Astrocyte (in vitro differentiated cells and primary cell): ENCODE results near the gene GPHN. TPM values are rescaled to one million over a fixed set of nuclear protein-coding genes. Genes with fewer than 3 reads are reported as not detected.

Experiments used
- DNase-seq: peaks from one replicate; pipeline ENCODE4 v3.0.0-alpha.2; 2010; ENCODE audit warnings: low read depth
- FAIRE-seq: peaks from 2 replicates; lab custom pipeline; 2011; peaks lifted over from hg19 to GRCh38; lab: Jason Lieb, UNC
- H2AFZ ChIP-seq: 2 replicates; pipeline ENCODE4 v1.6.0; 2012; ENCODE audit warnings: low read depth, low read length, inconsistent platforms
- H3K27ac ChIP-seq: 2 replicates; pipeline ENCODE4 v1.5.1; 2011; ENCODE audit warnings: low read depth, low read length, inconsistent platforms
- H3K27me3 ChIP-seq: 2 replicates; pipeline ENCODE4 v1.6.0; 2011; ENCODE audit warnings: low read length, inconsistent platforms; ENCODE audit not compliant: insufficient read depth
- H3K36me3 ChIP-seq: 2 replicates; pipeline ENCODE4 v1.5.1; 2011; ENCODE audit warnings: low read length, inconsistent platforms; ENCODE audit not compliant: insufficient read depth
- H3K4me1 ChIP-seq: 2 replicates; pipeline ENCODE4 v1.5.1; 2011; ENCODE audit warnings: low read length, inconsistent platforms; ENCODE audit not compliant: insufficient read depth
- H3K4me2 ChIP-seq: 2 replicates; pipeline ENCODE4 v1.6.0; 2012; ENCODE audit warnings: low read length, inconsistent platforms
- H3K4me3 ChIP-seq: 2 replicates; pipeline ENCODE4 v1.5.1; 2011; ENCODE audit warnings: low read depth, mild to moderate bottlenecking, low read length, inconsistent platforms; ENCODE audit not compliant: insufficient read depth
- H3K79me2 ChIP-seq: 2 replicates; pipeline ENCODE4 v1.6.0; 2012; ENCODE audit warnings: mild to moderate bottlenecking, low read length, inconsistent platforms; ENCODE audit not compliant: insufficient read depth
- H3K9ac ChIP-seq: 2 replicates; pipeline ENCODE4 v1.6.0; 2012; ENCODE audit warnings: mild to moderate bottlenecking, low read length, inconsistent platforms
- H3K9me3 ChIP-seq: 2 replicates; pipeline ENCODE4 v1.5.1; 2012; ENCODE audit warnings: low read depth, mild to moderate bottlenecking, low read length, inconsistent platforms; ENCODE audit not compliant: insufficient read depth
- H4K20me1 ChIP-seq: 2 replicates; pipeline ENCODE4 v1.6.0; 2012; ENCODE audit warnings: low read length, inconsistent platforms; ENCODE audit not compliant: insufficient read depth
- H3K27ac Mint-ChIP-seq: one replicate; pipeline ENCODE4 v1.8.0; 2021; ENCODE audit warnings: mild to moderate bottlenecking, mixed read lengths; ENCODE audit not compliant: unreplicated experiment
- H3K27me3 Mint-ChIP-seq: one replicate; pipeline ENCODE4 v1.8.0; 2021; ENCODE audit warnings: low read depth, mixed read lengths; ENCODE audit not compliant: unreplicated experiment
- H3K36me3 Mint-ChIP-seq: one replicate; pipeline ENCODE4 v1.8.0; 2021; ENCODE audit warnings: low read depth, mixed read lengths; ENCODE audit not compliant: unreplicated experiment
- H3K4me1 Mint-ChIP-seq: one replicate; pipeline ENCODE4 v1.8.0; 2021; ENCODE audit warnings: low read depth, mixed read lengths; ENCODE audit not compliant: unreplicated experiment
- H3K4me3 Mint-ChIP-seq: one replicate; pipeline ENCODE4 v1.8.0; 2021; ENCODE audit warnings: mild to moderate bottlenecking, moderate library complexity, mixed read lengths; ENCODE audit not compliant: unreplicated experiment
- H3K9me3 Mint-ChIP-seq: one replicate; pipeline ENCODE4 v1.8.0; 2021; ENCODE audit warnings: mild to moderate bottlenecking, mixed read lengths; ENCODE audit not compliant: unreplicated experiment
- CTCF ChIP-seq: IDR thresholded peaks from 2 replicates; pipeline ENCODE4 v1.5.1; 2011; ENCODE audit warnings: low read depth, mild to moderate bottlenecking, inconsistent platforms, low read length, moderate library complexity; ENCODE audit not compliant: insufficient read depth
- EZH2 ChIP-seq: IDR thresholded peaks from 2 replicates; pipeline ENCODE4 v1.6.1; 2012; ENCODE audit warnings: mild to moderate bottlenecking, low read length, inconsistent platforms; ENCODE audit not compliant: insufficient read depth
- total RNA-seq: library from RNA; stranded (reverse); gene quantifications from 2 replicates; pipeline ENCODE4 v1.2.1, GENCODE V29; 2021

Gene GPHN
- total RNA-seq, 1 donor from 2014 or later, result 6.9 TPM

- TF ChIP-seq CTCF (no peak), EZH2 (no peak)
- no peak overlapping the region for H3K4me3 Mint-ChIP-seq
- H3K4me1 ChIP-seq, result peaks cover 26% of the 10 kb centered on the region
- no peaks in the 10 kb centered on the region for H3K36me3 Mint-ChIP-seq
- H4K20me1 ChIP-seq, result peaks cover 3% of the 10 kb centered on the region
- H3K27me3 ChIP-seq, result peaks cover 3% of the 10 kb centered on the region
- no peaks in the 10 kb centered on the region for H3K9me3 Mint-ChIP-seq
- peak overlapping the region; percentile 61 for H3K4me2 ChIP-seq
- H3K4me1 Mint-ChIP-seq, result peaks cover 18% of the 10 kb centered on the region
- no peaks in the 10 kb centered on the region for H3K36me3 ChIP-seq
- FAIRE-seq (peak; percentile 41), DNase-seq (peak; percentile 96)
- no peaks in the 10 kb centered on the region for H3K9me3 ChIP-seq
- H3K79me2 ChIP-seq, result no peaks in the 10 kb centered on the region
- no peak overlapping the region for H3K4me3 ChIP-seq
- no peak overlapping the region for H3K27ac Mint-ChIP-seq
- no peaks in the 10 kb centered on the region for H3K27me3 Mint-ChIP-seq
- no peak overlapping the region for H3K9ac ChIP-seq
- no peak overlapping the region for H3K27ac ChIP-seq
- no peak overlapping the region for H2AFZ ChIP-seq
Measured at GRCh38 chr14:67187826-67188225, 679.9 kb downstream of the GPHN start.

GRCh38 chr14:67188326-67188725, 680.4 kb downstream of the GPHN start:
- Histone ChIP-seq H2AFZ (no peak overlapping the region), H3K36me3 (no peaks in the 10 kb centered on the region), H3K79me2 (no peaks in the 10 kb centered on the region), H3K4me3 (no peak overlapping the region), H3K27me3 (peaks cover 3% of the 10 kb centered on the region), H3K4me2 (no peak overlapping the region), H3K4me1 (peaks cover 26% of the 10 kb centered on the region), H3K27ac (no peak overlapping the region), H3K9ac (no peak overlapping the region), H4K20me1 (peaks cover 3% of the 10 kb centered on the region), H3K9me3 (no peaks in the 10 kb centered on the region)
- Mint-ChIP-seq H3K9me3 (no peaks in the 10 kb centered on the region), H3K36me3 (no peaks in the 10 kb centered on the region), H3K4me3 (no peak overlapping the region), H3K27ac (no peak overlapping the region), H3K27me3 (no peaks in the 10 kb centered on the region), H3K4me1 (peaks cover 18% of the 10 kb centered on the region)
- DNase-seq, result no peak
- no peak for FAIRE-seq
- no peak for TF ChIP-seq EZH2
- no peak for TF ChIP-seq CTCF

GRCh38 chr14:67191768-67192290, 683.9 kb downstream of the GPHN start:
- Mint-ChIP-seq H3K4me3 (no peak overlapping the region), H3K27me3 (no peaks in the 10 kb centered on the region), H3K36me3 (no peaks in the 10 kb centered on the region), H3K4me1 (peaks cover 18% of the 10 kb centered on the region), H3K9me3 (no peaks in the 10 kb centered on the region), H3K27ac (no peak overlapping the region)
- Histone ChIP-seq H3K4me1 (peaks cover 21% of the 10 kb centered on the region), H3K36me3 (no peaks in the 10 kb centered on the region), H3K27ac (no peak overlapping the region), H3K79me2 (no peaks in the 10 kb centered on the region), H3K4me3 (no peak overlapping the region), H3K4me2 (peak overlapping the region; percentile 40), H4K20me1 (peaks cover 3% of the 10 kb centered on the region), H3K9me3 (no peaks in the 10 kb centered on the region), H2AFZ (peak overlapping the region; percentile 37), H3K27me3 (peaks cover 3% of the 10 kb centered on the region), H3K9ac (no peak overlapping the region)
- FAIRE-seq (no peak), DNase-seq (peak; percentile 70)
- TF ChIP-seq EZH2 (no peak), CTCF (no peak)
